ENCODE results near the gene CNTROB. TPM values are rescaled to one million over a fixed set of nuclear protein-coding genes. Genes with fewer than 3 reads are reported as not detected.

Gene CNTROB
- total RNA-seq, 1 experiment from 2014 or later = 27.5 TPM

DNA sequence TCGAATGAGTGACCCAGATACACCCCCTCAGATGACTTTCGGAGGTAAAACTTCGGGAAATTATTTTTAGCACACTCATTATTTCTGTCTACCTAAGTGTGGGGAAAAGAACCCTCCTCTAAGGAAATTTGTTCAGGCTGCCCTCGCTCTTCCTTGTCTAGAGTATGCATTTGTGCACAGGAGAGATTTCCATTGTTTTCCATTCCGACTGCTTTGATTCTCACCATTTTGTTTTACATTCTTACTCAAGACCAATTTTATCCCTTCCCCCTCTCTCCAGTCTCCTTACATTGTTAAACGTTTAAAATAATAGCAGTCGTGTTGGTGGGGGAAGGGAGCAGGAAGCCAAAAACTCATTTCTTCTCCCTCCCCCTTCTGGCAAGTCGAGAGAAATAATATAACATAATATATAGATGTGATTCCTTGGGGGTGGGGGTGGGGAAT, 44.9 kb upstream of the CNTROB start:
- H3K27me3 ChIP-seq (ENCODE audit: low read length) = no peaks in the 10 kb centered on the region
- DNase-seq (no peak), ATAC-seq (peak; percentile 19)
- H2AFZ ChIP-seq (ENCODE audit: low read length) = peak overlapping the region; percentile 55
- BruUV-seq (replicated peaks) = TSS peak; percentile 39
- peak overlapping the region; percentile 95 for H3K4me2 ChIP-seq (ENCODE audit: low read length)
- peak overlapping the region; percentile 76 for H3K9ac ChIP-seq (ENCODE audit: low read length)
- H4K20me1 ChIP-seq (ENCODE audit: low read length) = no peaks in the 10 kb centered on the region
- peaks cover 29% of the 10 kb centered on the region for H3K4me1 ChIP-seq (ENCODE audit: insufficient read depth, low read length)
- TF ChIP-seq, protein P1, sequence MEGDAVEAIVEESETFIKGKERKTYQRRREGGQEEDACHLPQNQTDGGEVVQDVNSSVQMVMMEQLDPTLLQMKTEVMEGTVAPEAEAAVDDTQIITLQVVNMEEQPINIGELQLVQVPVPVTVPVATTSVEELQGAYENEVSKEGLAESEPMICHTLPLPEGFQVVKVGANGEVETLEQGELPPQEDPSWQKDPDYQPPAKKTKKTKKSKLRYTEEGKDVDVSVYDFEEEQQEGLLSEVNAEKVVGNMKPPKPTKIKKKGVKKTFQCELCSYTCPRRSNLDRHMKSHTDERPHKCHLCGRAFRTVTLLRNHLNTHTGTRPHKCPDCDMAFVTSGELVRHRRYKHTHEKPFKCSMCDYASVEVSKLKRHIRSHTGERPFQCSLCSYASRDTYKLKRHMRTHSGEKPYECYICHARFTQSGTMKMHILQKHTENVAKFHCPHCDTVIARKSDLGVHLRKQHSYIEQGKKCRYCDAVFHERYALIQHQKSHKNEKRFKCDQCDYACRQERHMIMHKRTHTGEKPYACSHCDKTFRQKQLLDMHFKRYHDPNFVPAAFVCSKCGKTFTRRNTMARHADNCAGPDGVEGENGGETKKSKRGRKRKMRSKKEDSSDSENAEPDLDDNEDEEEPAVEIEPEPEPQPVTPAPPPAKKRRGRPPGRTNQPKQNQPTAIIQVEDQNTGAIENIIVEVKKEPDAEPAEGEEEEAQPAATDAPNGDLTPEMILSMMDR (conservative IDR thresholded peaks at IDR 0.05; ENCODE audit: low read depth, low read length) = 0 out of 2 replicates have a peak, but pooled peaks have one; percentile 10
- TF ChIP-seq EZH2phosphoT487 (IDR thresholded peaks at IDR 0.05; ENCODE audit: borderline replicate concordance, low read length) = no peak
- H3K4me3 ChIP-seq (ENCODE audit: low read length) = peak overlapping the region; percentile 94
- intact Hi-C loops (cut with micrococcal nuclease) = loop anchor here (1.0 to 2.0 kb wide), 3 partner anchors 24 to 232 kb away; partner anchors contain the start of genes ALOXE3 and CNTROB
- H3K36me3 ChIP-seq (ENCODE audit: low read depth, low read length) = peaks cover 10% of the 10 kb centered on the region; the same call in 1 of the 2 replicates
- H3K9me2 ChIP-seq (replicated peaks; ENCODE audit: low read length) = no peaks in the 10 kb centered on the region
- ChIA-PET POLR2A (ENCODE audit: unreplicated experiment) (no interaction called here), CTCF (no interaction called here)
- peak overlapping the region; percentile 96 for H3K27ac ChIP-seq (ENCODE audit: low read length)
- H3K9me3 ChIP-seq (ENCODE audit: low read length) = no peaks in the 10 kb centered on the region
- H3F3A ChIP-seq (ENCODE audit: low read length, unreplicated experiment) = peaks cover 11% of the 10 kb centered on the region
- H3K79me2 ChIP-seq (ENCODE audit: low read length) = peaks cover 39% of the 10 kb centered on the region

DNA sequence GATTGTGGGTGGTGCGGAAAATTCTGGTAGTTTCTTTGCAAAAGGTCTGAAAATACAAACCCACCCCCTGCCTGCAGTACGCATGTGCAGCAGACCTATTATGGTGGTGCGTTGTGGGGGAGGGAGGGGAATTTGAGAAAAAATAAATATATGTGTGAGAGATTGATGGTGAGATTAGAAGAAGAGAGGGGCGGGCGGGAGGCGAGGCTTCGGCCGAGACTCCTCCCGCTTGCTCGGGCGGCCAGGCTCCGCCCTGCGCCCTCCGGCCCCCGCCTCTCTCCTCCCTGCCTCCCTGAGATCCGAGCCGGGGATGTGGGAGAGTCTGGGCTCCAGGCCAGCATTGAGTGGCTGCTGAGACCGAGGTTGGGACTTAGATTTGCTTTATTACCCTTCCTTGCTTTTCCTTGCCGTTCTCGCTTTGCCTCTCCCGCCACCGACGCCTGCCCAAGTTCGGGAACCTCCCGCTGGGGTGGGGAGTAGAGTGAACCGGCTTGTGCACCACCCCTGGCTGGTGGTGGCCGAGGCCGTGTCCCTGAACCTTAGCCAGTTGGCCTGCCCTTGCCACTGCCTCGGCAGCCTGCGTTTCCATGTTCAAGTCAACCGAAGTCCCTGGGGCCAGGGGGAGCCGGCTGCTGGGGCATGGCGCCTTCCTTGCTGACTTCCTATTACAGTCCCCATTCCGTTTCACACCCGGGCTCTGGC, 44.4 kb upstream of the CNTROB start:
- no TSS peak for BruUV-seq (replicated peaks)
- peak overlapping the region; percentile 66 for H2AFZ ChIP-seq (ENCODE audit: low read length)
- no peaks in the 10 kb centered on the region for H3K9me2 ChIP-seq (replicated peaks; ENCODE audit: low read length)

More for the DNA sequence above, 44.4 kb upstream of the CNTROB start:
- TF ChIP-seq EZH2phosphoT487 (IDR thresholded peaks at IDR 0.05; ENCODE audit: borderline replicate concordance, low read length) = no peak
- TF ChIP-seq, protein P1 (conservative IDR thresholded peaks at IDR 0.05; ENCODE audit: low read depth, low read length) = no peak
- TF ChIP-seq EZH2 (IDR thresholded peaks at IDR 0.05; ENCODE audit: low read length, unreplicated experiment) = no peak
- H3K79me2 ChIP-seq (ENCODE audit: low read length) = peaks cover 39% of the 10 kb centered on the region
- no peaks in the 10 kb centered on the region for H3K9me3 ChIP-seq (ENCODE audit: low read length)
- DNase-seq (peak; percentile 93), ATAC-seq (peak; percentile 75)
- H3K27me3 ChIP-seq (ENCODE audit: low read length) = no peaks in the 10 kb centered on the region
- H3K27ac ChIP-seq (ENCODE audit: low read length) = peak overlapping the region; percentile 96
- no peaks in the 10 kb centered on the region for H4K20me1 ChIP-seq (ENCODE audit: low read length)
- peak overlapping the region; percentile 87 for H3K9ac ChIP-seq (ENCODE audit: low read length)
- H3K4me2 ChIP-seq (ENCODE audit: low read length) = peak overlapping the region; percentile 95
- peaks cover 11% of the 10 kb centered on the region for H3F3A ChIP-seq (ENCODE audit: low read length, unreplicated experiment)
- POLR2A ChIA-PET (ENCODE audit: unreplicated experiment) = no interaction called here
- H3K36me3 ChIP-seq (ENCODE audit: low read depth, low read length) = peaks cover 10% of the 10 kb centered on the region; the same call in 1 of the 2 replicates
- intact Hi-C loops (cut with micrococcal nuclease) = loop anchor here (1.0 to 2.0 kb wide), 3 partner anchors 25 to 231 kb away; partner anchors contain the start of genes ALOXE3 and CNTROB
- CTCF ChIA-PET = no interaction called here
- peaks cover 29% of the 10 kb centered on the region for H3K4me1 ChIP-seq (ENCODE audit: insufficient read depth, low read length)
- H3K4me3 ChIP-seq (ENCODE audit: low read length) = peak overlapping the region; percentile 94

All from PC-3 (cell line).